ENCODE results near the gene JMJD7. TPM values are rescaled to one million over a fixed set of nuclear protein-coding genes. Genes with fewer than 3 reads are reported as not detected.

JMJD7 gene
- total RNA-seq, 2 experiments from 2014 or later = 35.6 to 38.4 TPM

DNA sequence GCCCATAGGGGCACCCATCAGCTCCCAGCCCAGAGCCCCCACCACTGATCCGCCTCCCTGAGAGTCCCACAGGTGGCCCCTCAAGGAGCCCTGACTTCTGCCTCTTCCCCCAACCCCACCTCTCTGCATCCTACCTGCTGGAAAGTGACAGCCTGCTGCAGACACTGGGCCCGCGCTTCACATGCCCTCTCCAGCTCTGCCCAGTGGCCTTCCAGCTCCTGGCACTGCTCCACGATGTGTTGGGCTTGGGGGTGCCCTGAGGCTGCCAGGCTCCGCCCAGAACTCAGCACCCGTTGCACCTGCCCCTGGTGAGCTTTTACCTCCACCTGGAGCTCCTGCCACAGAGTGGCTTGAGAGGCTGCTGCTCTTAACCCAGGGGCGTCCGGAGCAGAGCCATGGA is 45.8 kb downstream of the JMJD7 start:
- DNase-seq (no peak), ATAC-seq (ENCODE audit: poor library complexity) (no peak)
- intact Hi-C loops (cut with DNase I, micrococcal nuclease) = no loop called here
- no peaks in the 10 kb centered on the region for H3K9me3 ChIP-seq (ENCODE audit: control insufficient read depth in 1 of 2, insufficient read depth in 1 of 2, low read length in 2 of 2)
- Mint-ChIP-seq H3K9me3 (no peaks in the 10 kb centered on the region), H3K36me3 (ENCODE audit: low read depth) (no peaks in the 10 kb centered on the region), H3K27me3 (no peaks in the 10 kb centered on the region), H3K27ac (no peak overlapping the region), H3K4me3 (no peak overlapping the region), H3K4me1 (ENCODE audit: low read depth) (peaks cover 10% of the 10 kb centered on the region)
- ChIA-PET CTCF (interaction anchor here (1.4 kb wide), 1 partner anchor 31 kb away, joined by 4 read pairs; no protein-coding TSS in a partner anchor), POLR2A (no interaction called here)
- H3K27me3 ChIP-seq (ENCODE audit: control insufficient read depth in 1 of 2, insufficient read depth in 2 of 2, low read length in 2 of 2) = no peaks in the 10 kb centered on the region
- H3K36me3 ChIP-seq (ENCODE audit: insufficient read depth, low read length) = no peaks in the 10 kb centered on the region
- no peak overlapping the region for H3K4me3 ChIP-seq (ENCODE audit: low read length)
- no peak overlapping the region for H3K27ac ChIP-seq (ENCODE audit: low read depth in 1 of 2, low read length in 2 of 2)
- TF ChIP-seq, protein P1, sequence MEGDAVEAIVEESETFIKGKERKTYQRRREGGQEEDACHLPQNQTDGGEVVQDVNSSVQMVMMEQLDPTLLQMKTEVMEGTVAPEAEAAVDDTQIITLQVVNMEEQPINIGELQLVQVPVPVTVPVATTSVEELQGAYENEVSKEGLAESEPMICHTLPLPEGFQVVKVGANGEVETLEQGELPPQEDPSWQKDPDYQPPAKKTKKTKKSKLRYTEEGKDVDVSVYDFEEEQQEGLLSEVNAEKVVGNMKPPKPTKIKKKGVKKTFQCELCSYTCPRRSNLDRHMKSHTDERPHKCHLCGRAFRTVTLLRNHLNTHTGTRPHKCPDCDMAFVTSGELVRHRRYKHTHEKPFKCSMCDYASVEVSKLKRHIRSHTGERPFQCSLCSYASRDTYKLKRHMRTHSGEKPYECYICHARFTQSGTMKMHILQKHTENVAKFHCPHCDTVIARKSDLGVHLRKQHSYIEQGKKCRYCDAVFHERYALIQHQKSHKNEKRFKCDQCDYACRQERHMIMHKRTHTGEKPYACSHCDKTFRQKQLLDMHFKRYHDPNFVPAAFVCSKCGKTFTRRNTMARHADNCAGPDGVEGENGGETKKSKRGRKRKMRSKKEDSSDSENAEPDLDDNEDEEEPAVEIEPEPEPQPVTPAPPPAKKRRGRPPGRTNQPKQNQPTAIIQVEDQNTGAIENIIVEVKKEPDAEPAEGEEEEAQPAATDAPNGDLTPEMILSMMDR (IDR thresholded peaks at IDR 0.05) = no peak
- peaks cover 16% of the 10 kb centered on the region for H3K4me1 ChIP-seq (ENCODE audit: insufficient read depth, low read length)

DNA sequence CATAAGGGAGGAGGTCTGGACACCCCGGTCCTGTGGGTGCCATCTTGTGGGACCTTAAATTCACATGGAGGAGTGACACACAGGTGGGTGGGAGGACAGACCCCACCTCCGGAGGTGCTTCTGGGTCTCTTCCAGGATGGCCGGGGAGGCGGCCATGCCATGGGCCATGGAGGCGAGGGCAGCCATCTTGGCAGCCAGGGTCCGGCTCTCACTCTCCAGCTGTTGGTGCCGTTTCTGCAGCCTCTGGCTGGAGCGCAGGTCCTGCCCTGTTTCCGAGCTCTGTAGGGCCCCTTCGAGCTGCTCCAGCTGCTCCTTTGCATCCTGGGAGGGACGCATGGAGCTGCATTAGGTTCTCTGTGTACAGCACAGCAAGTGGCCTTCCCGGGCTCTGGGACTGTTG is 46.8 kb downstream of the JMJD7 start:
- intact Hi-C loops (cut with DNase I, micrococcal nuclease) = no loop called here
- no peaks in the 10 kb centered on the region for H3K27me3 ChIP-seq (ENCODE audit: control insufficient read depth in 1 of 2, insufficient read depth in 2 of 2, low read length in 2 of 2)
- no peak overlapping the region for H3K4me3 ChIP-seq (ENCODE audit: low read length)
- peaks cover 10% of the 10 kb centered on the region for H3K4me1 Mint-ChIP-seq (ENCODE audit: low read depth)
- H3K9me3 Mint-ChIP-seq = no peaks in the 10 kb centered on the region
- H3K36me3 Mint-ChIP-seq (ENCODE audit: low read depth) = no peaks in the 10 kb centered on the region
- ATAC-seq (ENCODE audit: poor library complexity) (no peak), DNase-seq (no peak)
- H3K27me3 Mint-ChIP-seq = no peaks in the 10 kb centered on the region
- ChIA-PET CTCF (interaction anchor here (1.4 kb wide), 1 partner anchor 30 kb away, joined by 4 read pairs; no protein-coding TSS in a partner anchor), POLR2A (interaction anchor here (1.3 kb wide), 1 partner anchor 100 kb away, joined by 3 read pairs; the partner anchor contains the start of gene MAPKBP1)
- no peak overlapping the region for H3K27ac Mint-ChIP-seq
- no peaks in the 10 kb centered on the region for H3K9me3 ChIP-seq (ENCODE audit: control insufficient read depth in 1 of 2, insufficient read depth in 1 of 2, low read length in 2 of 2)
- H3K36me3 ChIP-seq (ENCODE audit: insufficient read depth, low read length) = no peaks in the 10 kb centered on the region
- H3K4me3 Mint-ChIP-seq = no peak overlapping the region
- H3K27ac ChIP-seq (ENCODE audit: low read depth in 1 of 2, low read length in 2 of 2) = no peak overlapping the region
- peaks cover 16% of the 10 kb centered on the region for H3K4me1 ChIP-seq (ENCODE audit: insufficient read depth, low read length)
- TF ChIP-seq, protein P1 (IDR thresholded peaks at IDR 0.05) = no peak

- ChIA-PET CTCF (no interaction called here), POLR2A (no interaction called here)
- peaks cover 4% of the 10 kb centered on the region for H3K4me1 ChIP-seq (ENCODE audit: insufficient read depth, low read length)
- H3K27me3 ChIP-seq (ENCODE audit: control insufficient read depth in 1 of 2, insufficient read depth in 2 of 2, low read length in 2 of 2) = no peaks in the 10 kb centered on the region
- H3K36me3 ChIP-seq (ENCODE audit: insufficient read depth, low read length) = no peaks in the 10 kb centered on the region
- no peaks in the 10 kb centered on the region for H3K36me3 Mint-ChIP-seq (ENCODE audit: low read depth)
- no peaks in the 10 kb centered on the region for H3K9me3 Mint-ChIP-seq
- DNase-seq = no peak
- no peaks in the 10 kb centered on the region for H3K9me3 ChIP-seq (ENCODE audit: control insufficient read depth in 1 of 2, insufficient read depth in 1 of 2, low read length in 2 of 2)
- ATAC-seq (ENCODE audit: poor library complexity) = no peak
- TF ChIP-seq, protein P1 (IDR thresholded peaks at IDR 0.05) = no peak
- intact Hi-C loops (cut with DNase I, micrococcal nuclease) = no loop called here
- H3K27me3 Mint-ChIP-seq = peaks cover 6% of the 10 kb centered on the region
- no peak overlapping the region for H3K4me3 ChIP-seq (ENCODE audit: low read length)
- H3K4me1 Mint-ChIP-seq (ENCODE audit: low read depth) = peaks cover 3% of the 10 kb centered on the region
- no peak overlapping the region for H3K27ac ChIP-seq (ENCODE audit: low read depth in 1 of 2, low read length in 2 of 2)
- H3K4me3 Mint-ChIP-seq = no peak overlapping the region
- no peak overlapping the region for H3K27ac Mint-ChIP-seq
Observed at GRCh38 chr15:41876007-41876406, 48.1 kb downstream of the JMJD7 start.

Data from CD4-positive, alpha-beta T cell (primary cell).